GM12875 (cell line): ENCODE results near the gene GNAI1.

ENCODE experiments used
- H3K4me3 ChIP-seq: one replicate; pipeline ENCODE4 v1.5.1; 2011; ENCODE audit warnings: low read depth, low read length, control low read depth
- CTCF ChIP-seq: IDR thresholded peaks from 2 replicates; pipeline ENCODE4 v1.5.1; 2011; ENCODE audit warnings: low read depth, mild to moderate bottlenecking, control low read depth, inconsistent platforms, low read length, moderate library complexity, borderline replicate concordance; ENCODE audit not compliant: insufficient read depth

GNAI1 gene

DNA sequence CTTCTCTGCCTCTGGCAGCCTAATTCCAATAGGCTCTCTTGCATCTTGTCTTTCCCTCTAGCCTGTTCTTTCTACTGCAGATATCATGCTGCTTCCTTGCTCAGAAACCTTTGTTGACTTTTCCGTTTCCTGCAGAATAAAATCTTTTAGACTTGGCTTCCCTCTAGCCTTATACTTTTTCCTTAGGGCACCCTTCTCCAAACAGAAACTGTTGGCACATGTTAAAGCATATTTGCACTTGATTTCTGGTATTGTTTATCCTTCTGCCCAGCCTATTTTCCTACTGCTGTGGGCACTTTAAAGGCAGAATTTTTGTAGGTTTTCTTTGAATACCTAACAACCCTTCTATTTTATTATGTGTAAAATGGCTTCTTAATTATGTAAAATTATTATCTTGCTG lies 4.6 kb downstream of the GNAI1 start:
- no peak overlapping the region for H3K4me3 ChIP-seq
- TF ChIP-seq CTCF, result no peak

DNA sequence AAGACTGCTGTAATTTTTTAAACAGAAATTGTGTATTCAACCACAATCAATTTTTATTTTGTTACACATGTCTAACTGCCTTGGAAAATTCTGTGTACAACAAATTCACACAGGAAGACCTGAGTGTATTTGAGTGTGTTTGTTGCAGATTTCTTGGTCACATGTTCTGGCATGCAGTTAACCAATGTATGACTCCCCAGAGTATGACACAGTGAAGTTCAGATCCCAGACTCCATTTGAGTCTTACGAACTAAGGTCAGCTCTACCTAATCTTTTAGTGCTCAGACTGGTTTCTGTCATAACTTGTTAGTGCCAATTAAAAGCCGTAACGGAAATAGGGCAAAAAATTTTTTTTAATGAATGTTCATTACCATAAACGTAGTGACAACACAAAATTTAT lies 5.8 kb downstream of the GNAI1 start:
- H3K4me3 ChIP-seq, result no peak overlapping the region
- TF ChIP-seq CTCF, result no peak

DNA sequence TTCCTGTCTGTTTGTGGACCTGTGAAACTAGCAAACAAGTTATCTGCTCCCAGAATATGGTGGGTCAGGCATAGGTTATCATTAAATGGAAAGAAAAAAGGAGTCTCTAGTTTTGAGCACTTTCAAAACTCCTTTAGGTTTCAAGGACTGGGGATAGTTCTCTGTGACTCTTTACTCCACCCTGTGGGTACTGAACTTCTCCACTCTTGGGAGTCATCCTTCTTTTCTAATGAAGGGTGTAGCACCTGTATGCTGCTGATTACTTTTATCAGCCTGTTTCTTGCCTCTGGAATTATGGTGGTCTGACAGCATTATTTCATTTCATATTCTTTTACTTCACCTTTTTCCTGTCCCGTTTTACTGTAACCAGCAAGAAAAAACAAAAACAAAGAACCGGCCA lies 6.7 kb downstream of the GNAI1 start:
- TF ChIP-seq CTCF, result no peak
- no peak overlapping the region for H3K4me3 ChIP-seq

GRCh38 chr7:80142853-80143580 lies 8.4 kb downstream of the GNAI1 start:
- no peak overlapping the region for H3K4me3 ChIP-seq
- no peak for TF ChIP-seq CTCF

- TF ChIP-seq CTCF, result no peak
- H3K4me3 ChIP-seq, result no peak overlapping the region
Observed at GRCh38 chr7:80145780-80146422, 11.3 kb downstream of the GNAI1 start.

DNA sequence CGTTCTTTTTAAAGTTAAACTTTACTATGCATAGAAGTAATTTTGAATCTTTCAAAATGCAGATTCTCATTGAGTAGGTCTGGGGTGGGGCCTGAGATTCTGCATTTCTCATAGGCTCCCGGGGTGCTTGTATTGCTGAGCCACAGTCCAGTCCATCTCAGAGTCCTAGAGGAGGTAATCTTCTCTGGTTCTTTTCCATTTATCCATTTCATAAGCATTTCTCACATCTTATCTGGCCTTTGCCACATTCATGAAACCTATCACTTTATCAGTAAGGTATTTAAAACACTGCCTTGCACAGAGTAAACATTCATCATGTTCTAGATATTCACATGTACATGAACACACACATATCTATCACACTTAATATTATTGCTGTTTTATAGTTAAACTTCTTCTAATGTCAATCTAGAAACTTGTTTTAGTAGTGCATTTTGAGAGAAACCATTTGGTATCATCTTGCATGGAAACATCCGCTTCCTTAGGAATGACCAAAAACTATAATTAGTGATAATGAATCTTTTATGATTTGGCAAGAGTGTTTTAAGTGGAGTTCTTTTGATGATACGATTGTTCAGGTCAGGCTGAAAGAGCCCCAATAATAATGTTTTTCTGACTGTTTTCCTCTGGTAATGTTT lies 12.0 kb downstream of the GNAI1 start:
- no peak for TF ChIP-seq CTCF

More for the DNA sequence above, 12.0 kb downstream of the GNAI1 start:
- H3K4me3 ChIP-seq, result no peak overlapping the region
